GM12878 (cell line): ENCODE results near the gene STEAP1.

Source experiments
- POLR2AphosphoS5 ChIP-seq: IDR thresholded peaks from 2 replicates; pipeline ENCODE4 v1.6.1; 2011; ENCODE audit warnings: mild to moderate bottlenecking, low read length, inconsistent platforms
- ZNF622 ChIP-seq: fragments of 450-650 bp; IDR thresholded peaks from 2 replicates; pipeline ENCODE4 v1.6.1; 2017; ENCODE audit warnings: mild to moderate bottlenecking, inconsistent platforms

- TF ChIP-seq POLR2AphosphoS5 (no peak), ZNF622 (no peak)
These were observed 38.8 kb downstream of the STEAP1 start for GRCh38 chr7:90192876-90193750.
